C4-2B (cell line): ENCODE data around the gene HLF.

Experiments used
- ZFX ChIP-seq: fragments of 450-650 bp; IDR thresholded peaks from 2 replicates; pipeline ENCODE4 v1.6.1; 2017
- TF ChIP-seq, protein P1 (sequence below): fragments of 450-650 bp; conservative IDR thresholded peaks from 2 replicates; pipeline ENCODE4 v1.5.1; 2017; ENCODE audit warnings: mild to moderate bottlenecking

DNA sequence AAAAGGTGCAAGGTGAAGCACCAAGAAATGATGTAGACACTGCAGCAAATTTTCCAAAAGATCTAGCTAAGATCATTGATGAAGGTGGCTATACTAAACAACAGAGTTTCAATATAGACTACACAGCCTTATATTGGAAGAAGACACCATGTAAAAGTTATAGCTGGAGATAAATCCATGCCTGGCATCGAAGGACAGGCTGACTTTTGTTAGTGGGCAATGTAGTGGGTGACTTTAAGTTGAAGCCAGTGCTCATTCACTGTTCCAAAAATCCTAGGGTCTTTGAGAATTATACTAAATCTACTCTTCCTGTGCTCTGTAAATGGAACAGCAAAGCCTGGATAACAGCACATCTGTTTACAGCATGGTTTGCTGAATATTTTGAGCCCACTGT, 26.4 kb downstream of the HLF start:
- TF ChIP-seq, protein P1, sequence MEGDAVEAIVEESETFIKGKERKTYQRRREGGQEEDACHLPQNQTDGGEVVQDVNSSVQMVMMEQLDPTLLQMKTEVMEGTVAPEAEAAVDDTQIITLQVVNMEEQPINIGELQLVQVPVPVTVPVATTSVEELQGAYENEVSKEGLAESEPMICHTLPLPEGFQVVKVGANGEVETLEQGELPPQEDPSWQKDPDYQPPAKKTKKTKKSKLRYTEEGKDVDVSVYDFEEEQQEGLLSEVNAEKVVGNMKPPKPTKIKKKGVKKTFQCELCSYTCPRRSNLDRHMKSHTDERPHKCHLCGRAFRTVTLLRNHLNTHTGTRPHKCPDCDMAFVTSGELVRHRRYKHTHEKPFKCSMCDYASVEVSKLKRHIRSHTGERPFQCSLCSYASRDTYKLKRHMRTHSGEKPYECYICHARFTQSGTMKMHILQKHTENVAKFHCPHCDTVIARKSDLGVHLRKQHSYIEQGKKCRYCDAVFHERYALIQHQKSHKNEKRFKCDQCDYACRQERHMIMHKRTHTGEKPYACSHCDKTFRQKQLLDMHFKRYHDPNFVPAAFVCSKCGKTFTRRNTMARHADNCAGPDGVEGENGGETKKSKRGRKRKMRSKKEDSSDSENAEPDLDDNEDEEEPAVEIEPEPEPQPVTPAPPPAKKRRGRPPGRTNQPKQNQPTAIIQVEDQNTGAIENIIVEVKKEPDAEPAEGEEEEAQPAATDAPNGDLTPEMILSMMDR = no peak
- no peak for TF ChIP-seq ZFX
